NCI-H1092 (cell line): ENCODE results near the gene NOL12.
"Not testable (repeated sequence)": the region's sequence is repeated elsewhere in the genome, so short reads cannot be mapped to it uniquely, and the experiment has no call there.

ENCODE experiments used
- DNase-seq: peaks from one replicate; lab custom pipeline; 2025; lab: John Stamatoyannopoulos, UW

Gene NOL12, protein sequence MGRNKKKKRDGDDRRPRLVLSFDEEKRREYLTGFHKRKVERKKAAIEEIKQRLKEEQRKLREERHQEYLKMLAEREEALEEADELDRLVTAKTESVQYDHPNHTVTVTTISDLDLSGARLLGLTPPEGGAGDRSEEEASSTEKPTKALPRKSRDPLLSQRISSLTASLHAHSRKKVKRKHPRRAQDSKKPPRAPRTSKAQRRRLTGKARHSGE

DNA sequence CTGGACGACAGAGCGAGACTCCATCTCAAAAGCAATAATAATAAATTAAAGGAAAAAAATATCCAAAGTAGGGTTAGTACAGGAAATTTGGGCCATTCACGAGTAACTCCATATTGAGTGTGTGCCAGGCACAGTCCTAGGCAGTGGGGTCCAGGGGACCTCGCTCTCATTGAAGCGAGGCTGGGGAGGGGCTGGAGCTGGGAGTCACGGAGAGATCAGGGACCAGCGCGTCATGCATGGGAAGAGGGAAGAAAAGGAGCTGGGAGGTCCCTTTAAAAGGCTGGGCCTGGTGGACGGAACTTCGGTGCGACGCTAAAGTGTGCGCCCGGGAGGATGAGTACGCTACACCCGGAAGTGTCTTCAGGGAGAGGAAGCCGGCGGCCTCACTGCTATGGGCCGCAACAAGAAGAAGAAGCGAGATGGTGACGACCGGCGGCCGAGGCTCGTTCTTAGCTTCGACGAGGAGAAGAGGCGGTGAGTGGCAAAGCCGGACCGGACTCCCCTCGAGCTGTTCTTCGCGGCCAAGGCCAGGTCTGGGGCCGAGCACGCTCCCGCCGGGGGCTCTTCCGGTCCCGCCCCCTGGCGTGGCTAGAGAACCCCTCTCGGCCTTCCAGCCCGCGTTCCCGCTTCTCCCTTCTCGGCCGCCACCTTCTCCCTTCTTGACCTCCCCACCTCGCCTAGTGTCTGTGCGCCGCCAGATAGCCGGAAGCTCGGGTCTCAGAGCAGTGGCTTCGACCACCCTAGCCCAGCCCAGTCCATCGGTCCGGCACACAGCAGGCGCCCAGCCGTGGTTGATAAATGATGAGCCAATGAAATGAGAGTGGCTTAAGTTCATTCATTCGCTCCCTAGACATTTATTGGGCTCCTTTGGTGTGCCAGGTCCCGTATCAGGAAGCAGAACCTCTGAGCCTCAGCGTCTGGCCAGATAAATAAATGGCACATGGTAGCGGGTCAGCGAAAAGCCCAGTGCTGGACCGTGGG is at the start of gene NOL12:
NOL12 (plus strand) TSS at position 342 of the 981 bp plus-strand sequence; CDS start at position 392, 50 bp downstream.
- DNase-seq: peak; percentile 77

DNA sequence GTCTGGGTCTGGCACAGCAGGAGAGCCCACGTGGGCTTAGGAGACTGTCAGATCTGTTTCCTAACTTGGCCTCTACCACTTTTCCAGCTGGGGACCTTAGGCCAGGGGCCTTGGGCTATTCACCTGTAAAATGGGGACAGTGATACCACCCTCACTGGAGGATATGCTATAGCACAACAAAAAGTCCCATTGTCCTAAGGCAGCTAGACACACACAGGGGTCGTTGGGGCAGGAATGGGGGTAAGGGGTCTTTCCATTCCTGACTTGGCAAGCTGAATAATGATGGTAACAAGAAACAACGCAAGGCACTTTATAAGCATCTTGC is 49.2 kb upstream of the NOL12 start:
- DNase-seq: no peak

- no peak for DNase-seq
Measured at GRCh38 chr22:37638391-37639069, 47.6 kb upstream of the NOL12 start.

GRCh38 chr22:37639070-37639760 is 46.9 kb upstream of the NOL12 start, which contains the start of gene SH3BP1:
Gene SH3BP1, plus strand, starts transcription at chr22:37639669. Its CDS starts 119 bp downstream, at chr22:37639788.
- peak; percentile 5 for DNase-seq

DNA sequence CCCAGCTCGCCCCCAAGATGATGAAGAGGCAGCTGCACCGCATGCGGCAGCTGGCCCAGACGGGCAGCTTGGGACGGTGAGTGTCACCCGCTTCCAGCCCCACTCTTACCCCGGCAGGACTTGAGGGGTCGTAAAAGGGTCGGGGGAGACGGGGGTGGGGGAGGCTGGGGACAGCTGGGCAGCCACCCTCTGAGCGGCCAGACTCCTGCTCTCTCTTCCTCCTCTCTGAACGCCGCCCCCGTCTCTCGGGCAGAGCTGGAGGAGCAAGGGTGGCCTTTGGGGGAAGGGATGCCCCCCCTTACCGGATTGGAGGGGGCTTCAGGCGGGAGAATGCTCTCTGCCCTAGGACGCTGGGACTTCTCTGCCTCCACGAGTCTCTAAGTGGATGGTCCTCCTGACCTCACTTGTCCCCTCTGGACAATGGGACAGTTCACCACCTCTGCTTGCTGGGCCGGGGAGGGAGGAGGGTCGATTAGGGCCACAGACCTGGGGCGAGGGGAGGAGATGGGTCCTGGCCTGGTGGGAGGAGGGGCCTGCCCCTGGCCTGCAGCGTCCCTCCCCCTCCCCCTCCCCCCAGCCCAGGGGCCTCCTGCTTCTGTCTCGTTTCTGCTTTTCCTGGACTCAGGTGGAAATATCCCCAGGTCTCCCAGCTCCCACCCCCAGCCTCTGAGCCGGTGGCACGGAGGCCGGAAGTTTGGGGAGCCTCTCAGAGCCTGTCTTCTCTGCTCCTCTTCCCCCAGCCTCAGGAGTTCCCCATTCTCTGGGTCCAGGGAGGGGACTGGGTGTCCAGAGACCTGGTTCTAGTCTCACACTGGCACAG is 46.2 kb upstream of the NOL12 start:
- no peak for DNase-seq

GRCh38 chr22:37640591-37641560 is 45.3 kb upstream of the NOL12 start:
- DNase-seq: no peak

DNA sequence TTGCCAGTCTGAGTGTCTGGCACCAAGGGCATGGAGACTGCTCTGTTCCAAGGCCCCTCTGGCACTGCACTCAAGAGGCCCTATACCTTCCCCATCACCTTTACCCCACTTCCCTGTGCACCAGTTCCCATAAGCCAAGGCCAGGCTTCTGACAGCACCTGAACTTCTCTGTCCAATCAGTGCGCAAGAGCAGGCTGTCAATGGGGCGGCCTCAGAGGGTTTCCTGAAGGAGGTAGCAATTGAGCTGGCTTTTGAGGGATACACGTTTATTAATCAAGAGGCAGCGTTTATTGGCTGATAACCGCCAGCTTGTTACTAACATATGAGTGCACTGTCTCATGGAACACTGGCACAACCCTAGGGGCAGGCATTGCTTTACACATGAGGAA is 44.6 kb upstream of the NOL12 start:
- DNase-seq: no peak

DNA sequence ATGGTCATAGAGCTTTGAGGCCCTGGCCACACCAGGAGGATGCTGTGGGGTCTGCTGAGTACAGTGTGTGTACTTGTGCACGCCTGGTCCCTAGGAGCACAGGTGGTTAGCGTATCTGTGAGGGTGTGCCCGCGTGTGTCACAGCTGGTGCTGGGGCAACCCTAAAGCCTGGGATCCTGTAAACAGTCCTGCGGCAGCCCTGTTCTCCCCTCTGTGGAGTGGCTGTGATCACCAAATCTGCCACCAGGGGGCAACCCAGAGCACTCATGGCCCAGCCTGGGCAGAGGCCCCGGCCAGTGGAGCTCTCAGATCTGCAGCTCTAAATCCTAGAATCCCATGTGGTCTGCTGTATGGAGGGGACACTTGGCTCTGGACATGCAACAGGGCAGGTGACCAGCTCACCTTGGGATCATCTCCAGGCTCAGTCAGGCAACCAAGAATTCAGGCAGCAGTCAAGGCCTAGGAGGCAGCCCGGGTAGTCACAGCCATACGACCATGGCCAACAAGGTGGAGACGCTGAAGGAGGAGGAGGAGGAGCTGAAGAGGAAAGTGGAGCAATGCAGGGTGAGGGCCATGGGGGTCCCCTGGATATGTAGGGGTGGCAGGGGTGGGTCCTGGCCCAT is 42.8 kb upstream of the NOL12 start:
- peak; percentile 26 for DNase-seq

DNA sequence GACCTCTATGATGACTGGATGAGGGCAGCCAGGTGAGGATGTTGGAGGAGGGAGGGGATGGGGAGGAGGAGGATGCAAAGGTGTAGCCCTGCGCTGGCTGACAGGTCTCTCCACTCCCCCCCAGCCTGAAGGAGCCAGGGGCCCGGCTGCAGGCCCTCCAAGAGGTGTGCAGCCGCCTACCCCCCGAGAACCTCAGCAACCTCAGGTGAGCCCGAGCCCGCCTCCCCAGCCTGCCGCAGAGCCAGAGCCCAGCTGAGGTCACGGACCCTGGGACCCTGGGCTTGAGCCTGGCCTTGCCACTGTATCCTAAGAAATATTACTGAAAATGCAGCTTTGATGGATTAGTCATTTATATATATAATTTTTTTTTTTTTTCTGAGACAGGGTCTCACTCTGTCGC is 38.8 kb upstream of the NOL12 start:
- DNase-seq: no peak

DNA sequence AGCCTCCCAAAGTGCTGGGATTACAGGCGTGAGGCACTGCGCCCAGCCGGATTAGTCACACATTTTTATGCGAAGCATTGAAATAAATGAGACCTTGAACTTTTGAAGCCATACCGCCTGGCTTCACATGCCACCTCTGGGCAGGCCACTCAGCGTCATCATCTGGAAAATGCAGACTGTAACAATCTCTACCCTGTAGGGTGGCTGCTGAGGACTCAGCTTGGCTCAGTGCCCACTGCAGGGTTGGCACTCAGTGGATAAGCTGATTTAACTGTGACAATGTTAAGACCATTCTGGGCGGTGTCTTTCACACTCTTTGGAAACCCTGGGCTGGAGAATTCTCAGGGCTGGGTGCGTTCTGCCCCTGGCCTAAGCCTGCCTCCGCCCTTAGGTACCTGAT is 38.2 kb upstream of the NOL12 start:
- no peak for DNase-seq

GRCh38 chr22:37650463-37651136 is 35.5 kb upstream of the NOL12 start:
- no peak for DNase-seq

DNA sequence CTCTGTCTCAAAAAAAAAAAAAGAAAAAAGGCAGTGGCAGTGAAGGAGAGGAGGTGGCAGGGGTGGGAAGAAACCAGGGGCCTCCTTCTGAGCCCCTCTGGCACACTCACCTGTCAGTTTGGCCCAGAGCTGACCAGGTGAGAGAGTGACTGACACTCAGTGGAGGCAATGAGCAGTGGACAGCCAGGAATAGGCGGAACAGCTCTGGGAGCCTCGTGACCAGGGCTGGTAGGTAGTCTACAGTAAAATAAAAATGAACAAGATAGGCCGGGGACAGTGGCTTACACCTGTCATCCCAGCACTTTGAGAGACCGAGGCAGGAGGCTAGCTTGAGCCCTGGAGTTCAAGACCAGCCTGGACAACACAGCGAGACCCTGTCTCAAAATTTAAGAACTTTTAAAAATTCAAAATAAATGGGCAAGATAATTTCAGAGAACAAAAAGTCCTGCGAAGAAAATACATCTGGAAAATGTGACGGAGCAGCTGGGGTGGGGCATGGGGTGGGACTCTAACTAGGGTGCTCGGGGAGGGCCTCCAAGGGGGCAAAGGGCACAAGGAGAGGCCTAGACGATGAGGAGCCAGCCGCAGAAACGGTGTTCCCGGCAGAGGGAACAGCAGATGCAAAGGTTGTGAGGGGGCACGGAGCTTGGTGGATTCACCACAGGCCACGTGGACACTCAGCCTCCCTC is 31.4 kb upstream of the NOL12 start:
- DNase-seq: no peak

DNA sequence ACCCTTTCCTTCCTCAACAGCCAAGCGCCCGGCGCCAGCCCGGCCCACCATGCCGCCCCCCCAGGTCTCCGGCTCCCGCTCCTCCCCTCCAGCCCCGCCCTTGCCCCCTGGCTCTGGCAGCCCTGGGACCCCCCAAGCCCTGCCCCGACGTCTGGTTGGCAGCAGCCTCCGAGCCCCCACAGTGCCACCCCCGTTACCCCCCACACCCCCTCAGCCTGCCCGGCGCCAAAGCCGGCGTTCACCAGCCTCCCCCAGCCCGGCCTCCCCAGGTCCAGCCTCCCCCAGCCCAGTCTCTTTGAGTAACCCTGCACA is 30.9 kb upstream of the NOL12 start:
- no peak for DNase-seq

GRCh38 chr22:37656583-37656982 is 29.6 kb upstream of the NOL12 start:
- DNase-seq: not testable (repeated sequence)

DNA sequence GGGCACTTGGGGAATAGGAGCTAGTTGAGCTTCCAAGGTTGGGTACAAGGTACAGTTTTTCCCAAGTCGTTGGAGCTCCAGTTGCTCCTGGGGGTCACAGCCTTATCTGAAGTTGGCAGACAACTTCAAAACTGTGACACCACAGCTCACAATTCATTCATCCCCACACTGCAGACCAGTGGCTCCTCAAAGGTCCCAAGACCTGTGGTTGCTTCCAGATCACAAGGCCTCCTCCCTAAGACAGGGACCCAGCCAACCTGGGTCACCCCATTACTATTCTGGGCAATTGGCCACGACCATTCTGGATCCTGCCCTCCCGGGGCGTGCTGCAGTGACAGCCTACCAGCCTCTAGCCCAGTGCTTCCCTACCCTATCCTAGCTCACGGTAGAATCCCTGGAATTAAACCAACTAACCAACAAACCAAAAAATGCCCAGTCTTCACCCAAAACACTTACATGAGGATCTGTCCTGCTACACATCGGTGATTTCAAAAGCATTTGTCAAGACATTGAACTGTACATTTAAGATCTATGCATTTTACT is 28.5 kb upstream of the NOL12 start:
- no peak for DNase-seq

DNA sequence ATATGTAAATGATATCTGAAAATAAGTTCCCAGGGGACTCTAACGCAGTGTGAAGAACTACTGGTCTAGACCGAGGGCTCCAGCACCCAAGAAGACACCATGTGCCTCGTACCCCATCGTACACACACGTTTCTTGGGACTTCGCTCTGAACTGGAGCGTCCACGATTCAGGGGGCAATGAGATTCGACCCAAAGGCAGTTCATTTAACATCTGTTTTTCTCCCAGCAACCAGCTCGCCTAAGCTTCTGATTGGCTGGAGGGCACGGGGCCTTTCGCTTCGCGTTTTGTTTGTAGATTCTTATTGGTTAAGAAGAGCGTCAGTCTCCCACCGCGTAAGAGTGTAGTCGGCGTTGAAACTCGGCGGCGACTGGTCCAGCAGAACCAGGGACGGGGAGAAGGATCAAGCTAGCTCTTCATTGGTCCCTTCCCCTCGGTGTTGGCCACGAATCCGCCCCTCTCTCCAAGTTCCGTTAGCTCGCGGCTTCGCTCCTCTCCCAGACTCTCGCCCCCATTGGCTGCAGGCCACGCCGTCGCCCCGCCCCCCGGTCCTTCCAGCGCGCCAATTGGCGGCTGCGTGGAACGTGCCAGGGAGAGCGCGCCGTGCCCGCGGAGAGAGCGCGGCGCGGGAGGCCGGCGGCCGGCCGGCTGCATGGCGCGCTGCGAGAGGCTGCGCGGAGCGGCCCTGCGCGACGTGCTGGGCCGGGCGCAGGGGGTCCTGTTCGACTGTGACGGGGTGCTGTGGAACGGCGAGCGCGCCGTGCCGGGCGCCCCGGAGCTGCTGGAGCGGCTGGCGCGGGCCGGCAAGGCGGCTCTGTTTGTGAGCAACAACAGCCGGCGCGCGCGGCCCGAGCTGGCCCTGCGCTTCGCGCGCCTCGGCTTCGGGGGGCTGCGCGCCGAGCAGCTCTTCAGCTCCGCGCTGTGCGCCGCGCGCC is 27.7 kb upstream of the NOL12 start, which contains the start of gene PDXP:
PDXP (plus strand) TSS at position 591 of the 933 bp plus-strand sequence; CDS start at position 651, 60 bp downstream.
- peak; percentile 99 for DNase-seq
